HepG2 (cell line): ENCODE results near the gene GPX1. TPM values are rescaled to one million over a fixed set of nuclear protein-coding genes. Genes with fewer than 3 reads are reported as not detected.
A peak's percentile ranks its signal among the peaks of the same experiment; 100 is the strongest.

ENCODE experiments used
- CBX2 ChIP-seq, 2 experiments: fragments of 200-600 bp in 1 of 2; sonication (generic); formaldehyde crosslinking in 1 of 2; IDR thresholded peaks; 2 replicates each; pipeline versions ENCODE4 v1.7.0 to v1.8.1; 2018 to 2022; ENCODE audit warnings: low read depth in 2 of 2, low read length in 1 of 2, mild to moderate bottlenecking in 1 of 2, missing genetic modification reagents in 1 of 2
- GABPB1 ChIP-seq: IDR thresholded peaks from 2 replicates; pipeline ENCODE4 v1.6.1; 2016; ENCODE audit warnings: mild to moderate bottlenecking, missing genetic modification reagents, moderate library complexity, missing compliant biosample characterization
- MEIS1 ChIP-seq: sonication (generic); formaldehyde crosslinking; IDR thresholded peaks from 2 replicates; pipeline ENCODE4 v1.9.0; 2021; ENCODE audit warnings: mild to moderate bottlenecking, missing genetic modification reagents, moderate library complexity, borderline replicate concordance
- MEIS2 ChIP-seq: sonication (generic); formaldehyde crosslinking; IDR thresholded peaks from 2 replicates; pipeline ENCODE4 v1.9.0; 2021; ENCODE audit warnings: mild to moderate bottlenecking, missing genetic modification reagents
- NCOA5 ChIP-seq: sonication (generic); formaldehyde crosslinking; IDR thresholded peaks from 2 replicates; pipeline ENCODE4 v1.4.0; 2020; ENCODE audit warnings: missing genetic modification reagents
- REXO4 ChIP-seq: sonication (generic); formaldehyde crosslinking; IDR thresholded peaks from 2 replicates; pipeline ENCODE4 v1.8.0; 2022; ENCODE audit warnings: missing genetic modification reagents, mild to moderate bottlenecking, borderline replicate concordance
- SYNCRIP ChIP-seq: fragments of 200-400 bp; formaldehyde crosslinking; IDR thresholded peaks from 2 replicates; pipeline ENCODE4 v1.6.1; 2018; ENCODE audit warnings: mild to moderate bottlenecking, low read depth, low read length; ENCODE audit not compliant: insufficient read depth
- ZFYVE20 ChIP-seq: sonication (generic); formaldehyde crosslinking; IDR thresholded peaks from 2 replicates; pipeline ENCODE4 v1.8.0; 2023; ENCODE audit warnings: low read depth, mild to moderate bottlenecking, moderate library complexity, missing genetic modification reagents, borderline replicate concordance
- ZIK1 ChIP-seq: sonication (generic); formaldehyde crosslinking; IDR thresholded peaks from 2 replicates; pipeline ENCODE4 v1.5.0; 2020; ENCODE audit warnings: mild to moderate bottlenecking, low read depth, missing genetic modification reagents, borderline replicate concordance
- ZNF652 ChIP-seq: IDR thresholded peaks from 2 replicates; pipeline ENCODE4 v1.6.1; 2016; ENCODE audit warnings: low read depth, borderline replicate concordance
- ZNF790 ChIP-seq: sonication (generic); formaldehyde crosslinking; IDR thresholded peaks from 2 replicates; pipeline ENCODE4 v1.8.0; 2022; ENCODE audit warnings: missing genetic modification reagents, mild to moderate bottlenecking, borderline replicate concordance
- ZSCAN29 ChIP-seq: sonication (generic); formaldehyde crosslinking; conservative IDR thresholded peaks from 2 replicates; pipeline ENCODE4 v1.4.0; 2020; ENCODE audit warnings: mild to moderate bottlenecking, missing genetic modification reagents
- polyA plus RNA-seq, 8 experiments: library from polyadenylated mRNA; depleted of rRNA in 3 of 8; stranded (reverse) in 7 of 8; unstranded in 1 of 8; fragments of >200 nt; fragmentation: Illumina TruSeq in 4 of 8; extraction: Trizol in 4 of 8; gene quantifications; 2 replicates each; pipeline versions ENCODE4 v1.2.1 to v1.2.3, GENCODE V29; 2011 to 2016; ENCODE audit warnings: low read depth in 4 of 8, missing spikeins in 1 of 8, mixed read lengths in 1 of 8; ENCODE audit not compliant: insufficient read depth in 1 of 8
- total RNA-seq, 5 experiments: library from RNA; depleted of rRNA; stranded (reverse); fragments of >200 nt; fragmentation: Illumina TruSeq; extraction: Trizol; gene quantifications; 2 replicates each; pipeline ENCODE4 v1.2.3, GENCODE V29; 2016; ENCODE audit warnings: low read depth in 1 of 5
- TF ChIP-seq, protein P1 (sequence below): IDR thresholded peaks from 2 replicates; pipeline ENCODE4 v1.6.1; 2018; ENCODE audit warnings: missing genetic modification reagents
- TF ChIP-seq, protein P2 (sequence below): sonication (generic); formaldehyde crosslinking; IDR thresholded peaks from 2 replicates; pipeline ENCODE4 v1.4.0; 2020; ENCODE audit warnings: missing genetic modification reagents
- TF ChIP-seq, protein P3 (sequence below): IDR thresholded peaks from 2 replicates; pipeline ENCODE4 v1.6.1; 2016; ENCODE audit warnings: missing biosample characterization, missing genetic modification reagents, low read depth
- TF ChIP-seq, protein P4 (sequence below): IDR thresholded peaks from 2 replicates; pipeline ENCODE4 v1.6.1; 2016; ENCODE audit warnings: missing compliant biosample characterization, missing genetic modification reagents, borderline replicate concordance
- TF ChIP-seq, protein P5 (sequence below): sonication (generic); formaldehyde crosslinking; IDR thresholded peaks from 2 replicates; pipeline ENCODE4 v1.9.0; 2022; ENCODE audit warnings: low read depth, missing genetic modification reagents

GPX1 gene
- total and polyA plus RNA-seq, 2 of the 13 experiments (the other 11 are each of a cell fraction or from before 2014, with no cell fraction given) = 149 to 168 TPM

DNA sequence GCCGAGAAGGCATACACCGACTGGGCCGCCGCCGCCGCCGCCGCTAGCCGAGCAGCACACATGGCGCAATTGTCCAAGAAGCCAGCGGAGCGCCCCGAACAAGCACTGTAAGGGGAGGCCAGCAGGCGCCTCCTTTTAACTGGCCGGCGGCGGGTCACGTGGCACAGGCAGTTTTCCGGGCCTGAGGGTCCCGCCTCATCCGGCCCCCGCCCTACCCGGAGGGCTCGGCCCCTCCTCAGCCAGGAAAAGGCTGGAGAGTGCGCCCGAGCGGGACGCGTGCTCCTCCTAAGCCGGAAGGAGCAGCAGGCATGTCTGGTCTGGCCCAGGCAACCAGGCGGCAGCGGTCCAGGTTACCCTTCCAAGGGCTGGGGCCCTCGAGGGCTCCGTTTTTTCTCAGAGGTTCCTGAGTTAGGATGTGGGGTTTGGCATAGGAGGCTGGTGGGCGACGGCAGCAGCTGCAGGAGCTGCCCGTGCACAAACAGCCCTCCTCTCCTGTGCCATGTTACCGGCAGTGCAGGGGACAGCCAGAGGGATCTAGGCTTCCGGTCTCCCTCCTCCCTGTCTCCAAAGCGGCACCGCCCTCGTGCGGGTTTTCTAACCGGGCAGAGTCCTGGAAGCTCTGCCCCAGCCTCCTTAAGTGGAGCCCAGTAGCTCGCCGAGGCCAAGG is at the start of gene GPX1 (continued):
- TF ChIP-seq, protein P1, sequence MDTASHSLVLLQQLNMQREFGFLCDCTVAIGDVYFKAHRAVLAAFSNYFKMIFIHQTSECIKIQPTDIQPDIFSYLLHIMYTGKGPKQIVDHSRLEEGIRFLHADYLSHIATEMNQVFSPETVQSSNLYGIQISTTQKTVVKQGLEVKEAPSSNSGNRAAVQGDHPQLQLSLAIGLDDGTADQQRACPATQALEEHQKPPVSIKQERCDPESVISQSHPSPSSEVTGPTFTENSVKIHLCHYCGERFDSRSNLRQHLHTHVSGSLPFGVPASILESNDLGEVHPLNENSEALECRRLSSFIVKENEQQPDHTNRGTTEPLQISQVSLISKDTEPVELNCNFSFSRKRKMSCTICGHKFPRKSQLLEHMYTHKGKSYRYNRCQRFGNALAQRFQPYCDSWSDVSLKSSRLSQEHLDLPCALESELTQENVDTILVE = peak; percentile 89; the same call in 1 of the 2 replicates
- TF ChIP-seq ZFYVE20 (no peak), MEIS1 (CRISPR knock-in tag) (no peak), CBX2 (IDR thresholded peaks at IDR 0.05; ENCODE audit: low read depth, low read length) (no peak), CBX2 (CRISPR knock-in tag; IDR thresholded peaks at IDR 0.05; ENCODE audit: low read depth) (no peak), REXO4 (CRISPR knock-in tag) (no peak), GABPB1 (CRISPR knock-in tag) (peak; percentile 94), MEIS2 (CRISPR knock-in tag) (no peak; the same call in 1 of the 2 replicates), ZSCAN29 (no peak), ZNF790 (CRISPR knock-in tag) (no peak), ZNF652 (CRISPR knock-in tag) (no peak), ZIK1 (CRISPR knock-in tag) (no peak), NCOA5 (no peak), SYNCRIP (no peak)
- TF ChIP-seq, protein P2, sequence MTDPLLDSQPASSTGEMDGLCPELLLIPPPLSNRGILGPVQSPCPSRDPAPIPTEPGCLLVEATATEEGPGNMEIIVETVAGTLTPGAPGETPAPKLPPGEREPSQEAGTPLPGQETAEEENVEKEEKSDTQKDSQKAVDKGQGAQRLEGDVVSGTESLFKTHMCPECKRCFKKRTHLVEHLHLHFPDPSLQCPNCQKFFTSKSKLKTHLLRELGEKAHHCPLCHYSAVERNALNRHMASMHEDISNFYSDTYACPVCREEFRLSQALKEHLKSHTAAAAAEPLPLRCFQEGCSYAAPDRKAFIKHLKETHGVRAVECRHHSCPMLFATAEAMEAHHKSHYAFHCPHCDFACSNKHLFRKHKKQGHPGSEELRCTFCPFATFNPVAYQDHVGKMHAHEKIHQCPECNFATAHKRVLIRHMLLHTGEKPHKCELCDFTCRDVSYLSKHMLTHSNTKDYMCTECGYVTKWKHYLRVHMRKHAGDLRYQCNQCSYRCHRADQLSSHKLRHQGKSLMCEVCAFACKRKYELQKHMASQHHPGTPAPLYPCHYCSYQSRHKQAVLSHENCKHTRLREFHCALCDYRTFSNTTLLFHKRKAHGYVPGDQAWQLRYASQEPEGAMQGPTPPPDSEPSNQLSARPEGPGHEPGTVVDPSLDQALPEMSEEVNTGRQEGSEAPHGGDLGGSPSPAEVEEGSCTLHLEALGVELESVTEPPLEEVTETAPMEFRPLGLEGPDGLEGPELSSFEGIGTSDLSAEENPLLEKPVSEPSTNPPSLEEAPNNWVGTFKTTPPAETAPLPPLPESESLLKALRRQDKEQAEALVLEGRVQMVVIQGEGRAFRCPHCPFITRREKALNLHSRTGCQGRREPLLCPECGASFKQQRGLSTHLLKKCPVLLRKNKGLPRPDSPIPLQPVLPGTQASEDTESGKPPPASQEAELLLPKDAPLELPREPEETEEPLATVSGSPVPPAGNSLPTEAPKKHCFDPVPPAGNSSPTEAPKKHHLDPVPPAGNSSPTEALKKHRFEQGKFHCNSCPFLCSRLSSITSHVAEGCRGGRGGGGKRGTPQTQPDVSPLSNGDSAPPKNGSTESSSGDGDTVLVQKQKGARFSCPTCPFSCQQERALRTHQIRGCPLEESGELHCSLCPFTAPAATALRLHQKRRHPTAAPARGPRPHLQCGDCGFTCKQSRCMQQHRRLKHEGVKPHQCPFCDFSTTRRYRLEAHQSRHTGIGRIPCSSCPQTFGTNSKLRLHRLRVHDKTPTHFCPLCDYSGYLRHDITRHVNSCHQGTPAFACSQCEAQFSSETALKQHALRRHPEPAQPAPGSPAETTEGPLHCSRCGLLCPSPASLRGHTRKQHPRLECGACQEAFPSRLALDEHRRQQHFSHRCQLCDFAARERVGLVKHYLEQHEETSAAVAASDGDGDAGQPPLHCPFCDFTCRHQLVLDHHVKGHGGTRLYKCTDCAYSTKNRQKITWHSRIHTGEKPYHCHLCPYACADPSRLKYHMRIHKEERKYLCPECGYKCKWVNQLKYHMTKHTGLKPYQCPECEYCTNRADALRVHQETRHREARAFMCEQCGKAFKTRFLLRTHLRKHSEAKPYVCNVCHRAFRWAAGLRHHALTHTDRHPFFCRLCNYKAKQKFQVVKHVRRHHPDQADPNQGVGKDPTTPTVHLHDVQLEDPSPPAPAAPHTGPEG (CRISPR knock-in tag) = no peak
- TF ChIP-seq, protein P3, sequence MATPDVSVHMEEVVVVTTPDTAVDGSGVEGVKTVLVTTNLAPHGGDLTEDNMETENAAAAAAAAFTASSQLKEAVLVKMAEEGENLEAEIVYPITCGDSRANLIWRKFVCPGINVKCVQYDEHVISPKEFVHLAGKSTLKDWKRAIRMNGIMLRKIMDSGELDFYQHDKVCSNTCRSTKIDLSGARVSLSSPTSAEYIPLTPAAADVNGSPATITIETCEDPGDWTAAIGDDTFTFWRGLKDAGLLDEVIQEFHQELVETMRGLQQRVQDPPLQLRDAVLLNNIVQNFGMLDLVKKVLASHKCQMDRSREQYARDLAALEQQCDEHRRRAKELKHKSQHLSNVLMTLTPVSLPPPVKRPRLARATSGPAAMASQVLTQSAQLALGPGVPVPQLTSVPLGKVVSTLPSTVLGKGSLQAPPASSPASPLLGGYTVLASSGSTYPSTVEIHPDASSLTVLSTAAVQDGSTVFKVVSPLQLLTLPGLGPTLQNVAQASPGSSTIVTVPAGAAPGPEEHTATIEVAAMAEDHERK (CRISPR knock-in tag) = no peak
- TF ChIP-seq, protein P4, sequence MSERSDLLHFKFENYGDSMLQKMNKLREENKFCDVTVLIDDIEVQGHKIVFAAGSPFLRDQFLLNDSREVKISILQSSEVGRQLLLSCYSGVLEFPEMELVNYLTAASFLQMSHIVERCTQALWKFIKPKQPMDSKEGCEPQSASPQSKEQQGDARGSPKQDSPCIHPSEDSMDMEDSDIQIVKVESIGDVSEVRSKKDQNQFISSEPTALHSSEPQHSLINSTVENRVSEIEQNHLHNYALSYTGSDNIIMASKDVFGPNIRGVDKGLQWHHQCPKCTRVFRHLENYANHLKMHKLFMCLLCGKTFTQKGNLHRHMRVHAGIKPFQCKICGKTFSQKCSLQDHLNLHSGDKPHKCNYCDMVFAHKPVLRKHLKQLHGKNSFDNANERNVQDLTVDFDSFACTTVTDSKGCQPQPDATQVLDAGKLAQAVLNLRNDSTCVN (CRISPR knock-in tag) = no peak
- TF ChIP-seq, protein P5, sequence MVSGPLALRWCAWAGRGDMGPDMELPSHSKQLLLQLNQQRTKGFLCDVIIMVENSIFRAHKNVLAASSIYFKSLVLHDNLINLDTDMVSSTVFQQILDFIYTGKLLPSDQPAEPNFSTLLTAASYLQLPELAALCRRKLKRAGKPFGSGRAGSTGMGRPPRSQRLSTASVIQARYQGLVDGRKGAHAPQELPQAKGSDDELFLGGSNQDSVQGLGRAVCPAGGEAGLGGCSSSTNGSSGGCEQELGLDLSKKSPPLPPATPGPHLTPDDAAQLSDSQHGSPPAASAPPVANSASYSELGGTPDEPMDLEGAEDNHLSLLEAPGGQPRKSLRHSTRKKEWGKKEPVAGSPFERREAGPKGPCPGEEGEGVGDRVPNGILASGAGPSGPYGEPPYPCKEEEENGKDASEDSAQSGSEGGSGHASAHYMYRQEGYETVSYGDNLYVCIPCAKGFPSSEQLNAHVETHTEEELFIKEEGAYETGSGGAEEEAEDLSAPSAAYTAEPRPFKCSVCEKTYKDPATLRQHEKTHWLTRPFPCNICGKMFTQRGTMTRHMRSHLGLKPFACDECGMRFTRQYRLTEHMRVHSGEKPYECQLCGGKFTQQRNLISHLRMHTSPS (CRISPR knock-in tag) = peak; percentile 40
